Gastroesophageal sphincter (tissue), 3 donors: ENCODE measurements around the gene UBR2.

Source experiments
- POLR2A ChIP-seq, 2 donors: fragments of 450-650 bp; IDR thresholded peaks; one replicate each; pipeline ENCODE4 v1.6.1; 2017; ENCODE audit warnings: antibody characterized with exemption in 2 of 2, mild to moderate bottlenecking in 2 of 2, moderate library complexity in 1 of 2
- POLR2AphosphoS5 ChIP-seq: sonication (generic); formaldehyde crosslinking; IDR thresholded peaks from one replicate; pipeline ENCODE4 v1.6.1; 2017; ENCODE audit warnings: antibody characterized with exemption
- TF ChIP-seq, protein P1 (sequence below), 4 experiments: fragments of 200-600 bp in 2 of 4; fragments of 450-650 bp in 2 of 4; sonication (generic) in 1 of 4; IDR thresholded peaks; one replicate each; pipeline ENCODE4 v1.5.1; 2017 to 2019; ENCODE audit warnings: antibody characterized with exemption in 4 of 4, mild to moderate bottlenecking in 2 of 4, moderate library complexity in 2 of 4

DNA sequence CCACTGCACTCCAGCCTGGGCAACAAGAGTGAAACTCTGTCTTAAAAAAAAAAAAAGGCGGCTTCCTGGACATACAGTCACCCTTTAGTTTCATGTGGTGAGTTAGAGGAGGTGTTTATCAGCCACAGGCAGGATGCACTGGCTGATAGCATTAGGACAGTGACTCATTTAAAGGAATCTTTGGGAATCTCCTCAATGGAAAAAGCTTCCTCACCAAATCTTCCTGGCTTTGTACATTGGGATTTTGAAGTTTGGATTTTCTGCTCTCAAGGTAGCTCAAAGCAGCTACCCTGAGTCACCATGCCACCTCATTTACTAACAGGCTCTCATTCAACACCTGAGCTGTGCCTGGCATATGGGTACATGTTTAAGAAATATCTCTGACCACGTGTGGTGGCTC, 138.4 kb downstream of the UBR2 start:
- TF ChIP-seq, protein P1, sequence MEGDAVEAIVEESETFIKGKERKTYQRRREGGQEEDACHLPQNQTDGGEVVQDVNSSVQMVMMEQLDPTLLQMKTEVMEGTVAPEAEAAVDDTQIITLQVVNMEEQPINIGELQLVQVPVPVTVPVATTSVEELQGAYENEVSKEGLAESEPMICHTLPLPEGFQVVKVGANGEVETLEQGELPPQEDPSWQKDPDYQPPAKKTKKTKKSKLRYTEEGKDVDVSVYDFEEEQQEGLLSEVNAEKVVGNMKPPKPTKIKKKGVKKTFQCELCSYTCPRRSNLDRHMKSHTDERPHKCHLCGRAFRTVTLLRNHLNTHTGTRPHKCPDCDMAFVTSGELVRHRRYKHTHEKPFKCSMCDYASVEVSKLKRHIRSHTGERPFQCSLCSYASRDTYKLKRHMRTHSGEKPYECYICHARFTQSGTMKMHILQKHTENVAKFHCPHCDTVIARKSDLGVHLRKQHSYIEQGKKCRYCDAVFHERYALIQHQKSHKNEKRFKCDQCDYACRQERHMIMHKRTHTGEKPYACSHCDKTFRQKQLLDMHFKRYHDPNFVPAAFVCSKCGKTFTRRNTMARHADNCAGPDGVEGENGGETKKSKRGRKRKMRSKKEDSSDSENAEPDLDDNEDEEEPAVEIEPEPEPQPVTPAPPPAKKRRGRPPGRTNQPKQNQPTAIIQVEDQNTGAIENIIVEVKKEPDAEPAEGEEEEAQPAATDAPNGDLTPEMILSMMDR (IDR thresholded peaks at IDR 0.05): no peak
- TF ChIP-seq POLR2A (IDR thresholded peaks at IDR 0.05): no peak
- TF ChIP-seq POLR2AphosphoS5: no peak
